ENCODE measurements around the gene MALSU1.
"Not testable (repeated sequence)": the region's sequence is repeated elsewhere in the genome, so short reads cannot be mapped to it uniquely, and the experiment has no call there.

Gene MALSU1

DNA sequence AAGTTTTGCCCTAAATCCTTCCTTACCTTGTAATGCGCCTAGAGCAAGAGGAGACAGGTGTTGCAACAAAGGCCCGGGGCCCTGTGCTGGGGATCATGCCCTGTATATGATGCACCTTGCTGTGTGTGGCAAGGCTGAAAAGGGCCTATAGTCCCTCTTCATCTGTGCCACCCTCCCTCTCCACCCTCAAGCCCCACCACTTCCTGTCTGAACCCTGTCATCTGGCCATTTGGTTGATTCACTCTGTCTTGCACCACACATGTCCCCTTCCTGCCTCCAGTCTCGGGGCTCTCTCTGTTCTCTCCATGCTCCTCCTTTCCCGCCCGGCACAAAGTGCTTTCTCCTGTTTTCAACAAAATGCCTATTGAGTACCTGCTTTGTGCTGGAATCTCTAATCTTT is 11.5 kb upstream of the MALSU1 start:
- DNase-seq: no peak

- no peak for DNase-seq
Observed at GRCh38 chr7:23290993-23291392, 8.1 kb upstream of the MALSU1 start.

GRCh38 chr7:23291957-23292560 is 7.1 kb upstream of the MALSU1 start:
- DNase-seq: no peak

DNA sequence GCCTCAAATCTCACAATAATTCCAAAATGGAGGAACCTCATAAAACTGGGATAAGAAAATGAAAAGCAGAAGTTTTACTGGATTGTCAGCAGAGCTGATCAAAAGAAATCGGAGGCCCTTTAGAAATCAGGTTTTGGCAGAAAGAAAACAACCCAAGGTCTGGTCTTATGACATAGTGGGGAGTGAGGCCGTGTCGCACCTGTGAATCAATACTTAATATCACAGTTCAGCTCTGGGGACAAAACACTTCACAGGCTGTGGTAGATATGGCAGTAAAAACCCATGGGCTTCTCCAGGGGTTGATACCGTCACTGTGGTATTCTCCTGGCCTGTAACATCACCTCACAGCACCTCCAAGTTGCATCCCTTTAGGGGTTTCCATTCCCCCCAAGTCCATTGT is 6.5 kb upstream of the MALSU1 start:
- no peak for DNase-seq

GRCh38 chr7:23293500-23294073 is 5.6 kb upstream of the MALSU1 start:
- DNase-seq: no peak

DNA sequence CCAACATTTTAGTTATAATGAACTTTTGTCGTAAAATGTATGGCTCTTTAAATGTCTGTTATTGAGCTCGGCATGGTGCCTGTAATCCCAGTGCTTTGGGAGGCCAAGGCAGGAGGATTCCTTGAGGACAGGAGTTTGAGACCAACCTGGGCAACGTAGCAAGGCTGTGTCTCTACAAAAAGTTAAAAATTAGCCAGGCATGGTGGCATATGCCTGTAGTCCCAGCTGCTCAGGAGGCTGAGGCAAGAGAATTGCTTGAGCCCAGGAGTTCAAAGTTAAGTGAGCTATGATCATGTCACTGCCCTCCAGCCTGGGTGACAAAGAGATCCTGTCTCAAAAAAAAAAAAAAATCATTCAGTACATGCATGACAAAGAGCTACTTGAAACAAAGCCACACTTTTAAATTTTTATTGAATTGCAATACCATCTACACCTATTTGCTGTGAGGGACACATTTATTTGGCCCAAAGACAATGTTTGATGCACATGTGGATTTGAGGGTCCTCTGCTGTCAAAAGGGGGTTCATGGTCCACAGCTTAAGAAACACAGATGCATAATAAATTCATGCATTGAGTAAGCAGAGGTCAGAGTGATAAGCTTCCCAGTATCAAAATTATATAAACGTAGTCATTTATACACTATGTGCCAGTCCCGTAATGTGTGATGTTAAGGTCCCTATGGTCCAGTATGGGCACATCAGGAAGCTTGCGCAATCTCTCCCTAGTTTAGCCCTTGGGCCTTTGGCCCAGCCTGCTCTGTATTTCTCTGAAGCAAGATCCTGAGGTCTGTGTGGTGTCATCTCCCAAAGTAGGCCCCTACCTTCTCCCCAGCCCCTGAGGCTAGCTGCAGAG is 4.4 kb upstream of the MALSU1 start:
- no peak for DNase-seq

DNA sequence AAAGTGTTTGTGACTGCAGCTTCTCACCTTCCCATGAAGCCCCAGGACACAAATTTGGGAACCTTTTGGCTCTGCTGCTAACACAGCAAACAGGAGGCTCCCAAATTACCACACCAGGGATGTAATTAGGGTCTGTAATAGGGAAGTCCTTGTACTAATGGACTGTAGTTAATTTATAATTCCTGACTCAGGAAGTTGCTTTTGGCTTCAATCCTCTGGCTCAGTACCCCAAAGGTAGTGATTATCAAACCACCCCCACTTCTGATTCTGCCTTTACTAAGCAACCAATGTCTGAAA is 3.8 kb upstream of the MALSU1 start:
- no peak for DNase-seq

DNA sequence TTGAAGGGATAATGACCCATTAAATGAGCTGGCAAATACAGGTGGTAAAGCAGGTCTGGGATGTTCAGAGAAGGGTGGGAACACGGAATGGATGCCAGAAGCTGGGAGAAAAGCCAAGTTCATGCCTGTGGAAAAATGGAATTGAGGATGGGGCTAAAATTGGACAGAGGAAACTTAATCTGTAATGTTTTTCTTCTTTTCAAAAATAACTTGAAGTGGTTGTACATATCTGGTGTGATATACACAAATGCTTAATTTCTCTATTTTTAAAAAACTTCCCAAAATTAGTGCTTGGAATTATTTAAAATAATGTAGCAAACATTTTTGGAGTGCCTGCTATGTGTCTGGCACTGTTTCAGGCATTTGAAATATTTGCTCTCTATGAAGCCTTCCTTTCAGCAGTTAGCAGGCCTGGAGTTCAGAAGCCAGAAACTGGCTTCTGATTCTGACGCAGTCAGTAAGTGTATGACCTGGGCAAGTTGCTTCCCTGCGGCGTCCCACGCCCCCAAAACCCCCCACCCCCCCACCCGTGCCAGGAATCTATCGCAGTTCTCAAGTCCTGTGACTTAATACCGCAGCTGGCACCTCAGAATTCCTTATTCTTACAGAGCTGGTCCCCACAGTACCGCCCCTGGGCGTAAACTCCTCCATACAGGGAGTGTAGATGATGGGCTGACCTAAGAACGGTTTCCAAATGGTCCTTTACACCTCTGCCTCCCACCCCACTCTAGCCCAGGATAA is 828 bp upstream of the MALSU1 start:
- DNase-seq: no peak

GRCh38 chr7:23299770-23300300 is 696 bp downstream of the MALSU1 start:
- no peak for DNase-seq

DNA sequence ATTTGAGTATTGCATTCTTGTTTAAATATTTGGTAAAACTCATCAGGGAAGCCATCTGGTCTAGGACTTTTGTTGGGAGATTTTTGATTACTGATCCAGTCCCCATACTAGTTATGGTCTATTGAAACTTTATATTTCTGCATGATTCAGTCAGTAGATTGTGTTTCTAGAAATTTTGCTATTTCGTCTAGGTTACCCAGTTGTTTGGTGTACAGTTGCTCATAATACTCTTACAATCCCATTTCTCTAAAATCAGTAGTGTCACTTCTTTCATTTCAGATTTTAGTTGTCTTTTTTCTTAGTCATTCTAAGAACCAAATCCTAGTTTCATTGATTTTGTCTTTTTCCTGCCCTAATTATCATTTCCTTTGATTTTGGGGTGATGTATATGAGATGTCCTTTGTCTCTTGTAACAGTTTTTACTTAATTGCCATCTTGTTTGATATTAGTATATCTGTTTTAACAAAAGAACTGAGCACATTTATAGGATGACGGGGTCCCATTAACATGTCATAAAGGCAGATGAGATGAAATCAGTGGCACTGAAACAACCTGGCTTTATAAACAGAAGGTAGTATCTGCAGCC is 7.9 kb downstream of the MALSU1 start:
- no peak for DNase-seq

GRCh38 chr7:23308754-23309153 is 9.6 kb downstream of the MALSU1 start:
- no peak for DNase-seq

DNA sequence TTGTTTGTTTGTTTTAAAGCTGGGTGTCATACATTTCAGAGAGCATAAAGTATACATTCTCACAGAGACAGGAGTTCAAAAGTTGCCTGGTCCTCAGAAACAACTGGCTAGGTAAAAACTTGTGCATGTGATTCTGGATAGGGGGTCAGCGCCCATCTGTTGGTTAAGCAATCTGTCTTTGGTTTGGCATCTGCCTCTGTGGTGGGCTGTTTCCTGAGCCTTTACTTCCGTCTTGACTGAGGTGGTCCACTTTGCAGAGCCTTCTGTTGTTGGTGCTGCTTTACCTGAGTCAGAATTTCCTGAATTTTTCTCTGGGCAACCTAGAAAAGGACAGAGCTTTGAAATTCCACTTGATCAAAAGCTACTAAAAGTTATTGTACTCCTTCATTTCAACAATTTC is 13.0 kb downstream of the MALSU1 start:
- DNase-seq: not testable (repeated sequence)

DNA sequence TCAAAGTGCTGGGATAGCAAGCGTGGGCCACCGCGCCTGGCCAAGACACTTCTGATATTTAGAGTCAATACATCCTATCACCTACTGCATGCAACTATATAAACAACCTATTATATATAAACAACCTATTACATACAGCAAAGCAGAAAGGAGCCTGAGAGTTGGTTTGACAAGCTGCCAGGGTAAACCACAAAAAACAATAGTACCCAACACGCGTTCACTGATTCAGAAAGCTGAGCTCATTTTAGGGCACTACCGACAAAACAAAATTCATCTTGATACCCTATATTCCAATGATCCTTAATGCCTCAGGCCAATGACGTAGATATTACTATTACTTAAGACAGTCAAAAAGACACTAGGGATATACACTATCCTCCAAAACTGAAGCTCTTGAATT is 16.2 kb downstream of the MALSU1 start:
- no peak for DNase-seq

DNA sequence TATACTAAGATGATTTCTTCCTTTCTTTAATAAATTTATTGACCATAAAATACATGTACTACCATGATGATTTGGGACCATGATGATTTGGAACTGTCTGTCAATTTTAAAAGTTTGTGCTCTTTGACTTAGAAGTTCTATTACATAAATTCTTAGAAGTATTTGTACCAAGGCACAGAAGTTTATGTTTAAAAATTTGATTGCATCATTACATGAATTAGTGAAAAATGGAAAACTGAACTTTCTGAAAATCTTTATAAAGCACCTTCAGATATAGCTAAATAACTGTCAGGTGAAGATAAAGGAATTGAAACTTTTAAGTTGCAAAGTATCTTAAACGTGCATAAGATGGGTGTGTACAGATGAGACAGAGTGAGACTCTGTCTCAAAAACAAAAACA is 32.0 kb downstream of the MALSU1 start:
- DNase-seq: no peak

- no peak for DNase-seq
Observed at GRCh38 chr7:23332193-23332592, 33.1 kb downstream of the MALSU1 start.

GRCh38 chr7:23332910-23333612 is 33.9 kb downstream of the MALSU1 start:
- no peak for DNase-seq

- DNase-seq: no peak
Observed at GRCh38 chr7:23333671-23334246, 34.6 kb downstream of the MALSU1 start.

DNA sequence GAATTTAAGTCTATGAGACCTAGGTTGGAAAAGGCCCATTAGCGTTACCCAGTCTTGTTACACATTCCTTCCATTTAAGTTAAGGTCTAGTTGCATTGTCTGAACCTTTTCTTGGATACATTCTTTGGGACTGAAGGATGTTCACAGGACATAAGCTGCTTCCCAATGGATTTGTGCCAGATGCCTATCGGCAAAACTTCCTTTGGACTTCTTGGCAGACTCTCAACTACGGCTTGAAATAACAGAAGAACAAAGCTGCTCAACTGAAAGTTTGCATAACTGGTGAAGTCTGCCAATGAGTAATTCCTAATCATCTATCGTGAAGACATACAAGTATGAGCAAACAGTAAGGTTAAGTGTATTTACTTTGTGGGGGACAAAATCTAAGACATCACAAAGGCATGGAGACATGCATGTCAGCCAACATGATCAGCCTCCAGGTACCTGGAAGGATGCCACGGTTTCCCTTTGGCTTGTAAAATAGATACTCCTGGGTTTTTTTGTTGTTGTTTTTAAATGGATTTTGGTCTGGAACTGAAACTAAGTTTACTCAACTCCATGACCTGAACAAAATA is 35.4 kb downstream of the MALSU1 start:
- DNase-seq: no peak

- DNase-seq: no peak
Observed at GRCh38 chr7:23335136-23335535, 36.0 kb downstream of the MALSU1 start.

DNA sequence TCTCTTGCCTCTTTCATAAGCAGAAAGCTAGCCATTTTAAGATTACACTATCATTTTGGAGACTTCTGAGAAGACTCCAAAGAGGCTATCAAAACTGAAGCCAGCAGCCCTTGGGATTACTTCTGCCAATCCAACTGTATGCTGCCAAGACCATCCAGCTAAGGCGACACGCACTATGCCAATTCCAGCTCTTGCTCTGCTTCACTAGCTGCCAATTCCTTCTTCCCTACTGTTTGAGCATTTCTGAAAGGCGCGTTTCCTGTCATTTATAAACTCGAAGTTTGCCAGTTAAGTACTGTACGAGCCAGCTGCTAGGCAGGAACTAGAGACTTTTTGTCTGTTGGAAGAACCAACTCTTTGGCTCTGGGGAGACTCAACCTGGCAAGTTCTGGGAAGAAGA is 36.5 kb downstream of the MALSU1 start:
- no peak for DNase-seq

DNA sequence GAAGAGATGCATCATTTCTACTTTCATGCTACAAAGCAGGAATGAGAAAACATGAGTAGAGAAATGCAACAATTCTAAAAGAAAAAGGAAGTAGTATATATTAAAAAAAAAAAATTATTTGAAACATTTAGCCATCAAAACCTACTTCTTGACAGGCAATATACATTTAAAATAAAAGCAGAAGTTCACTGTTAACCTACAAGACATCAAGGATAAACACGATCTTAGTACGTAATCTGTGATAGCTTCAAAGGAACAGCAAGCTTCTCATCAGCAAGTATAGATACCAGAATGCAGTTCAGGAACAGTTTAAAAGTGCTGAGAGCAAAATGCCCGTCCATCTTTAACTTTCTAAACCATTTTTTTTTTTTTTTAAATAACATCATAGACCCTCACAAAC is 36.9 kb downstream of the MALSU1 start:
- no peak for DNase-seq

- no peak for DNase-seq
Observed at GRCh38 chr7:23336799-23337283, 37.7 kb downstream of the MALSU1 start.
